Aorta (tissue), 5 donors: ENCODE results near the gene TSPYL6. TPM values are rescaled to one million over a fixed set of nuclear protein-coding genes. Genes with fewer than 3 reads are reported as not detected.
"Not testable (repeated sequence)": the region's sequence is repeated elsewhere in the genome, so short reads cannot be mapped to it uniquely, and the experiment has no call there.

ENCODE experiments used
- ATAC-seq: fragments of 200-7000 bp; cut with Tn5 transposase; one replicate; pipeline ENCODE4 v1.9.1; 2022; ENCODE audit warnings: moderate library complexity; ENCODE audit not compliant: low FRiP score
- DNase-seq, 2 donors: peaks; one replicate each; pipeline ENCODE4 v3.0.0-alpha.2; 2020
- H3K27ac ChIP-seq, 2 donors: one replicate each; pipeline ENCODE4 v1.5.1; 2013; ENCODE audit warnings: low read length in 2 of 2, mild to moderate bottlenecking in 2 of 2, moderate library complexity in 2 of 2, control low read depth in 1 of 2, inconsistent platforms in 1 of 2, low read depth in 1 of 2
- H3K27me3 ChIP-seq, 2 donors: one replicate each; pipeline ENCODE4 v1.6.1; 2013; ENCODE audit warnings: control low read depth in 1 of 2, low read length in 1 of 2, mild to moderate bottlenecking in 1 of 2, moderate library complexity in 1 of 2; ENCODE audit not compliant: insufficient read depth in 2 of 2, control insufficient read depth in 1 of 2
- H3K36me3 ChIP-seq, 2 donors: one replicate each; pipeline ENCODE4 v1.6.1; 2013; ENCODE audit warnings: control low read depth in 1 of 2, low read length in 1 of 2, mild to moderate bottlenecking in 1 of 2; ENCODE audit not compliant: insufficient read depth in 2 of 2, control insufficient read depth in 1 of 2
- H3K4me1 ChIP-seq, 2 donors: one replicate each; pipeline ENCODE4 v1.6.1; 2013; ENCODE audit warnings: low read length in 2 of 2, control low read depth in 1 of 2, mild to moderate bottlenecking in 1 of 2, moderate library complexity in 1 of 2; ENCODE audit not compliant: insufficient read depth in 2 of 2, control insufficient read depth in 1 of 2
- H3K4me3 ChIP-seq, 2 donors: one replicate each; pipeline ENCODE4 v1.5.1; 2013; ENCODE audit warnings: low read length in 2 of 2, control low read depth in 1 of 2, mild to moderate bottlenecking in 1 of 2
- H3K9me3 ChIP-seq: one replicate; pipeline ENCODE4 v1.6.1; 2013; ENCODE audit warnings: mild to moderate bottlenecking, low read length; ENCODE audit not compliant: control insufficient read depth
- WGBS, 2 donors: extraction: QIAGEN DNeasy Blood & Tissue Kit; methylation state at CpG; one replicate each; pipeline ENCODE4 v1.1.7; 2013; 5-methylcytosine and 5-hydroxymethylcytosine counted together
- intact Hi-C, 2 donors: fragments of 100-400 bp; cut with DNase I; formaldehyde crosslinking; loops; one replicate each; pipeline versions ENCODE4 v1.14.2 to v1.15.0; 2022
- long read RNA-seq, 2 donors: library from polyadenylated mRNA; unstranded; transcript quantifications; one replicate each; pipeline ENCODE4 v2.0.0, GENCODE V29; 2020 to 2021
- polyA plus RNA-seq, 2 donors: library from polyadenylated mRNA; stranded (reverse); fragments of 200-250 nt; gene quantifications; one replicate each; pipeline ENCODE4 v1.2.3, GENCODE V29; 2013
- total RNA-seq, 2 donors: library from RNA; stranded (reverse); fragmentation: NEBNext Ultra II Directional; extraction: Animal tissue kit (Norgen Biotek cat#: 25700); gene quantifications; one replicate each; pipeline ENCODE4 v1.2.1, GENCODE V29; 2021
- donor health status: healthy with polysubstance abuse.
- donor health status: Bipolar disorder and iron deficiency.
- donor health status: DM: no; HTN: no; CAD: no.
- donor health status: DM: no; HTN: no; CAD: no.
- donor health status: DM: yes; HTN: yes; CAD: no.

Gene TSPYL6
- total RNA-seq (under 1 TPM in 1 of 2 donors, not detected in 1; 0.12 TPM), polyA plus RNA-seq (under 1 TPM in 1 of 2 donors, not detected in 1; 0.08 TPM)
- long read RNA-seq, donor 1 = 0 reads
- long read RNA-seq, donor 2, partial matches to known transcripts = 0 of 1 reads
- long read RNA-seq, donor 2, other reads (novel, unspliced or antisense) = 0 of 1 reads

DNA sequence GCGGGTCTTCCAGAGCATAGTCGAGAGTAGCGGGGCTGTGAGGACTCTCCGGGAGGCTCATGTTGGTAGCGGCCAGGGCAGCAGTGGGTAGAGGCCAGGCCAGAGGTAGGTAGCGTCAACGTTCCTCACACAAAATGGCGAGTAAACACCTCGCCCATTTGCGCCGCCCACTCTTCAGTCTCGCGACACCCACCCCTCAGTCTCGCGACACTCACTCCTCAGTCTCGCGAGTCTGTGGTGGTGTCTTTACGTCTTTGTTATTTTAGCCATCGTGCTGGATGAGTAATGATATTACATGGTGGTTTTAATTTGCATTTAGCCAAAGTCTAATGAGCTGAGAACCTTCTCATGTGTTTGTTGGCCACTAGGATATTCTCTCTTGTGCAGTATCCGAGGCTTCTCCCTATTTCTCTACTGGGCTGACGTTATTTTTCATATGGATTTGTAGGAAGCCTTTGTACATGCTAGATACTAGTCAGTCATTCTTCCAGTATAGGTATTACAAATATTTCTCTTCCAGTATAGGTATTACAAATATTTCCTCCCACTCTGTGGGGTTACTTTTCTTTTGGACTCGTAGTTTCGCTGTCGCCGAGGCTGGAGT lies at the start of gene TSPYL6:
TSPYL6 (minus strand) TSS at position 139 of the 604 bp plus-strand sequence; CDS start at position 61, 78 bp downstream.
- H3K4me1 ChIP-seq = no peaks in the 10 kb centered on the region
- WGBS, 2 donors = 97 to 98% methylated on average over 25 of the region's 25 CpGs

DNA sequence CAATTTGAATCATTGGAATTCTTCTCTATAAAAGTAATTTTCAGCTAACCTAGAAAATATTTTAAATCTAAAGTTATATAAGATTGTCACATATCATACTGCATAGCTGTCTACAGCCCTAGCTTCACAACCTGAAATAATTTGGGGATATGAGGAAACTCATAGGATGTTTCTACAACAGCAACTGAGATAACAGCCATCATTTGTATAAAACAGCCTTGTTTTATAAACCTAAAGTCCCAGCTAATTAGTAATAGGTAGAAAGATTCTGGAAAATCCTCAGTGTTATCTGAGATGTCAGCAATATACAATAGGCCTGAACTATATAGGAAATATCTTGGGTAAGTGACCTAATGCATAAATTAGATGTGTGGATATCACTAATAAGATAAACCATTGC lies 47.6 kb upstream of the TSPYL6 start:
- no peak for ATAC-seq
- no peaks in the 10 kb centered on the region for H3K9me3 ChIP-seq
- no peaks in the 10 kb centered on the region for H3K36me3 ChIP-seq
- DNase-seq = no peak
- no peak overlapping the region for H3K4me3 ChIP-seq
- H3K27ac ChIP-seq = no peak overlapping the region
- intact Hi-C loops = no loop called here
- H3K4me1 ChIP-seq = no peaks in the 10 kb centered on the region
- H3K27me3 ChIP-seq = no peaks in the 10 kb centered on the region

More for the DNA sequence above, at the start of gene TSPYL6:
- intact Hi-C loops = no loop called here
- no peaks in the 10 kb centered on the region for H3K36me3 ChIP-seq
- DNase-seq (no peak), ATAC-seq (no peak)
- no peak within 1 kb of the TSS for H3K27ac ChIP-seq
- no peak within 1 kb of the TSS for H3K4me3 ChIP-seq
- no peaks in the 10 kb centered on the region for H3K9me3 ChIP-seq
- no peaks in the 10 kb centered on the region for H3K27me3 ChIP-seq

DNA sequence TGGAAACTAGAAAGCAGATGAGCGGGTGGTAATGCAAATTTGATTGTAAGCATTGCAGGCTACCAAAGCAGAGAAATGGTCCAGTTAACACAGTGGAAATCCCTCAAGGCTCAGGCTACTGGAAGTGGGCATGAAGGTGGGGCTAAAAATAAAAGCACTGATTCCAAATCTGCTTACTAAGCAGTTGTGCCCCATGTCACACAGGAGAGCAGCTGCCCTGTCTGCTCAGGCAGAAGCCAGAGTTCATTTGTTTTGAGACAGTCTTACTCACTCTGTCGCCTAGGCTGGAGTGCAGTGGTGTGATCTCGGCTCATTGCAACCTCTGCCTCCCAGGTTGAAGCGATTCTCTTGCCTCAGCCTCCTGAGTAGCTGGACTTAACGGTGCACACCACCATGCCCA lies 42.5 kb upstream of the TSPYL6 start:
- intact Hi-C loops = no loop called here
- Histone ChIP-seq H3K27ac (no peak overlapping the region), H3K36me3 (no peaks in the 10 kb centered on the region), H3K9me3 (no peaks in the 10 kb centered on the region), H3K4me3 (no peak overlapping the region), H3K27me3 (no peaks in the 10 kb centered on the region), H3K4me1 (no peaks in the 10 kb centered on the region)
- no peak for DNase-seq
- WGBS, 2 donors = 95% methylated on average over 5 of the region's 5 CpGs
- no peak for ATAC-seq

DNA sequence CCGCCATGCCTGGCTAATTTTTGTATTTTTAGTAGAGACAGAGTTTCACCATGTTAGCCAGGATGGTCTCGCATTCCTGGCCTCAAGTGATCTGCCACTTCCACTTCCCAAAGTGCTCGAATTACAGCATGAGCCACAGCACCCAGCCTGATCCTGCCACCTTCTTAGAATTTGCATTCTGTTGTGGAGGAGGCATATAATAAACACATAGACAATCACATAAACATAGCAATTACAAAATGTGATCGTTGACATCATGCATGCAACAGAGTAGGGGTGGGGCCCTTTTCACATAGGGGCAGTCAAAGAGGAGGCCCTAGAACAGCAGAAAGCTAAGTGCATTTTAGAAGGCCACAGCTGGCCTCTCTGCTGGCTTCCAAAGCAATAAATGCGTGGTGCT lies 39.9 kb upstream of the TSPYL6 start:
- Histone ChIP-seq H3K4me1 (peaks cover 0 to under 1% of the 10 kb centered on the region in 2 donors), H3K27me3 (no peaks in the 10 kb centered on the region), H3K27ac (no peak overlapping the region), H3K9me3 (no peaks in the 10 kb centered on the region), H3K4me3 (no peak overlapping the region), H3K36me3 (no peaks in the 10 kb centered on the region)
- intact Hi-C loops = no loop called here
- ATAC-seq (no peak), DNase-seq (no peak)
- WGBS, 2 donors = 85 to 87% methylated on average over 5 of the region's 5 CpGs

DNA sequence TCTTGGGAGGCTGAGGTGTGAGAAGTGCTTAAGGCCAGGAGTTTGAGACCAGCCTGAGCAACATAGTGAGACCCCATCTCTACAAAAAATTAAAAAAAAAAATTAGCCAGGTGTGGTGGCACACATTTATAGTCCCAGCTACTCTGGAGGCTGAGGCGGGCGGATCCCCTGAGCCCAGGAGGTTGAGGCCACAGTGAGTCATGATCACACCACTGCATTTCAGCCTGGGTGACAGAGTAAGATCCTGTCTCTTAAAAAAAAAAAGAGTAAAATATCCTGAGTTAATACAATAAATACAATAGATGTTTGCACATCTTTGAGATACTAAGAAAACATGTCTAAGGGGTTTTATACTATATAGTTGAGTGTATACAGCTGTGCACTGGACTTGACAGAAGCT lies 38.6 kb upstream of the TSPYL6 start:
- 95 to 100% methylated on average over 2 of the region's 2 CpGs for WGBS, 2 donors
- not testable (repeated sequence) for ATAC-seq

DNA sequence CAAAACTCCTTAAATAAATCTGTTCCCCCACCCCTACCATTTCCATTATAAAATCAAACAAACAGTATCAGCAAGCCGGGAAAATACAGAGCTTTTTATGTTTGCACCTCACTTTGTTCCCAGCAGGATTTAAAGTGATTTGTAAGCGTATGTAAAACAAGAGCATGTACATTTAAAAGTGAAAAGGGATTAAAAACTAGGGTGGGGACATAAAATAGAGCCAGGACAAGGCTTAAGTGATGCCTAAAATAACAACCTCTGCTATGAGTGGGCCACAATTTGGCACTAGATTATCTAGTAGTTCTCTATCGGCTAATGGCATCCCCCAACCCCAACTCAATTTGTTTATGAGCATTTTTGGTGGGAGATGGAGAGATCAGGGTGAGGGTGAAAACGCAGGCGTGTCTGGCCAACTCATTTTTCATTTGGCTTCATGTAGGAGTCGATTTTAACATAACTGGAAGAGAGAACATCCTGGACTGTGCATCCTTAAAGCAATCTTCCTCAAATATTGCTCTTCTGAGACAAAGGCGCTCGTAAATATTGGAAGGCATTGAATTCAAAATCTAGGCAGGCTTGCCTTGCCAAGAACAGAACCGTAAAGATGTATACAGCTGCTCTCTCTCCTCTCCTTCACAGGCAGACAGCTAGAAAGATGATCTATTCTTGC lies 34.5 kb upstream of the TSPYL6 start:
- peaks cover 0 to 2% of the 10 kb centered on the region in 2 donors for H3K4me1 ChIP-seq
- H3K9me3 ChIP-seq = no peaks in the 10 kb centered on the region
- no peak overlapping the region for H3K4me3 ChIP-seq
- whole genome bisulfite sequencing, 2 donors = 59 to 64% methylated on average over 9 of the region's 9 CpGs
- H3K27me3 ChIP-seq = no peaks in the 10 kb centered on the region
- H3K27ac ChIP-seq = no peak overlapping the region
- intact Hi-C loops = no loop called here
- H3K36me3 ChIP-seq = no peaks in the 10 kb centered on the region
- DNase-seq (no peak), ATAC-seq (no peak)

More for the DNA sequence above, 38.6 kb upstream of the TSPYL6 start:
- H3K4me1 ChIP-seq, DNase-seq, H3K9me3 ChIP-seq, H3K27me3 ChIP-seq, H3K4me3 ChIP-seq, H3K27ac ChIP-seq, H3K36me3 ChIP-seq, intact Hi-C loops: not testable (repeated sequence)

DNA sequence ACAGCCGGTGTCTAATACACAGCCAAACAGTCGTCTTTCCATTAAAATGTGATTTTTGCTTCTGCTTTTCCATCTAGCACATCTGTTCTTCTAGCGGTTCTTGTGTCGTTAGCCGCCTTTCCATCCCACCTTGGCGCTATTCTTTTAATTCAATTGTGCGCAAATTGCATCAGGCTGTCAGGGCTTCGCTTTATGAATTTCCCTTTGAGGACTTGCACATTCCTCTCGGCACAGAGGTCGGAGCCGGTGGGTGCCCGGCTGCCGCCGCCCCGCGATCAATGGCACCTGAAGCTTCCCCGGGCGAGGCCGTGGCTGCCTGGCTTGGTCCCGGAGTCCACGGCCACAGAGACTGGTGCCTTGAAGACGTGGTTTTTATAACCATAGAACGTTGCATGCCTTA lies 33.9 kb upstream of the TSPYL6 start:
- intact Hi-C loops = no loop called here
- Histone ChIP-seq H3K9me3 (no peaks in the 10 kb centered on the region), H3K27ac (no peak overlapping the region), H3K36me3 (no peaks in the 10 kb centered on the region), H3K27me3 (no peaks in the 10 kb centered on the region), H3K4me1 (peaks cover 0 to 2% of the 10 kb centered on the region in 2 donors), H3K4me3 (no peak overlapping the region)
- DNase-seq = peak in 1 of 2 donors; percentile 38
- 60 to 61% methylated on average over 23 of the region's 23 CpGs for WGBS, 2 donors
- no peak for ATAC-seq

DNA sequence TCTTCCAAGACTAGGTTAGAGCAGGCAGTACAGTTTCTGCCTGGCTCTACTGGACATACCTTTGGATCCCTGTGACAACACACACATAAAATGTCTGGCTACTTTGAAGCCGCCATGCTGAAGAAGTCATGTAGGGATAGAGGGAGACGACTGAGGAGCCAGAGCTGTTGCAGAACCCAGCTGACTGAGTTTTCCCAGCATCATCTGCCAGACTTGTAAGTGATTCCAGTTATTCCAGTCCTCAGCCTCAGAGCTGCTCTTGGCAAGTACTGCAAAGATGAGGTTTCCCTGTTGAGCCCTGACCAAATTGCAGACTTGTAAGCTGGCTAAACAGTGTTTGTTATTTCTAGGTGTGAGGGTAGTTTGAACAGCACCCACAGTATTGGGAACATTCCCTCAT lies 31.5 kb upstream of the TSPYL6 start:
- DNase-seq = no peak
- Histone ChIP-seq H3K9me3 (no peaks in the 10 kb centered on the region), H3K4me3 (no peak overlapping the region), H3K27me3 (no peaks in the 10 kb centered on the region), H3K27ac (no peak overlapping the region), H3K36me3 (no peaks in the 10 kb centered on the region), H3K4me1 (peaks cover 0 to 2% of the 10 kb centered on the region in 2 donors)
- intact Hi-C loops = no loop called here
- peak; percentile 52 for ATAC-seq
- 45 to 47% methylated on average over 2 of the region's 2 CpGs for WGBS, 2 donors

DNA sequence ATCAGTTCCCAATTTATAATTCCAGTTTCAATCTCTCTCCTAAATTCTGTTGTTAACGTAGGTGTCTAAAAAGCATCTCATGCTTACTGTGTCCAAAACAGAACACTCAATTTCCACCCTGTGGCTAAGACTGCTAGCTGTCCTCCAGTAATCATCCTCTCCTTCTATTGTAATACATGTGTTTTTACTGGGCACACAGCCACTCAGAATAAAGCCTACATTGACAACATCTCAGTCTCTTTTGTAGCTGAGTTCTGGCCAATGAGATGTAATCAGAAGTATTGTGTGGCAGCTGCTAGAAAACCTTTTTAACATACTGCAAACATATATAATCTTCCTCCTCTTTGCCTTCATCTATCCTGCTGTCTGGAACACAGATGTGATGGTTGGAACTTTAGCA lies 29.4 kb upstream of the TSPYL6 start:
- intact Hi-C loops = no loop called here
- no peaks in the 10 kb centered on the region for H3K9me3 ChIP-seq
- H3K27ac ChIP-seq = no peak overlapping the region
- no peak for DNase-seq
- no peaks in the 10 kb centered on the region for H3K4me1 ChIP-seq
- no peak for ATAC-seq
- whole genome bisulfite sequencing, 2 donors = 99 to 100% methylated on average over 1 of the region's 1 CpG
- no peaks in the 10 kb centered on the region for H3K27me3 ChIP-seq
- no peaks in the 10 kb centered on the region for H3K36me3 ChIP-seq
- no peak overlapping the region for H3K4me3 ChIP-seq
